ENCODE measurements around the gene POC1A.

POC1A gene

GRCh38 chr3:52150357-52150756 is 3.9 kb downstream of the POC1A start:
- DNase-seq, result no peak

GRCh38 chr3:52149726-52150125 is 4.5 kb downstream of the POC1A start:
- DNase-seq, result no peak

GRCh38 chr3:52149021-52149420 is 5.2 kb downstream of the POC1A start:
- no peak for DNase-seq

GRCh38 chr3:52147804-52148203 is 6.4 kb downstream of the POC1A start:
- no peak for DNase-seq

GRCh38 chr3:52146811-52147210 is 7.4 kb downstream of the POC1A start:
- no peak for DNase-seq

GRCh38 chr3:52146189-52146588 is 8.0 kb downstream of the POC1A start:
- no peak for DNase-seq

- DNase-seq, result no peak
Measured at GRCh38 chr3:52145736-52146110, 8.5 kb downstream of the POC1A start.

- DNase-seq, result no peak
Measured at GRCh38 chr3:52144796-52145735, 9.2 kb downstream of the POC1A start.

GRCh38 chr3:52144034-52144795 is 10.0 kb downstream of the POC1A start:
- DNase-seq, result no peak

GRCh38 chr3:52143616-52144015 is 10.6 kb downstream of the POC1A start:
- no peak for DNase-seq

- DNase-seq, result no peak
Measured at GRCh38 chr3:52143156-52143555, 11.1 kb downstream of the POC1A start.

GRCh38 chr3:52141751-52142150 is 12.5 kb downstream of the POC1A start:
- DNase-seq, result no peak

GRCh38 chr3:52140769-52141168 is 13.5 kb downstream of the POC1A start:
- no peak for DNase-seq

GRCh38 chr3:52140000-52140399 is 14.2 kb downstream of the POC1A start:
- no peak for DNase-seq

- no peak for DNase-seq
Measured at GRCh38 chr3:52137311-52137710, 16.9 kb downstream of the POC1A start.

GRCh38 chr3:52136513-52136912 is 17.7 kb downstream of the POC1A start:
- DNase-seq, result no peak

GRCh38 chr3:52135332-52135731 is 18.9 kb downstream of the POC1A start:
- DNase-seq, result no peak

- no peak for DNase-seq
Measured at GRCh38 chr3:52134761-52135160, 19.5 kb downstream of the POC1A start.

GRCh38 chr3:52132930-52133329 is 21.3 kb downstream of the POC1A start:
- no peak for DNase-seq

- DNase-seq, result no peak
Measured at GRCh38 chr3:52132041-52132440, 22.2 kb downstream of the POC1A start.

GRCh38 chr3:52130966-52131622 is 23.1 kb downstream of the POC1A start:
- DNase-seq, result no peak

- no peak for DNase-seq
Measured at GRCh38 chr3:52128118-52128683, 26.0 kb downstream of the POC1A start.

- no peak for DNase-seq
Measured at GRCh38 chr3:52126500-52126899, 27.7 kb downstream of the POC1A start.
